HG02763 (cell line): ENCODE measurements around the gene SARNP.

Experiments used
- ATAC-seq: cut with Tn5 transposase; IDR thresholded peaks from one replicate; pipeline ENCODE4 v1.9.1; 2021; ENCODE audit warnings: mild to moderate bottlenecking, moderate library complexity; ENCODE audit not compliant: unreplicated experiment

SARNP gene

GRCh38 chr12:55726971-55727370 is 90.6 kb downstream of the SARNP start:
- ATAC-seq = no peak

- ATAC-seq = no peak
Measured at GRCh38 chr12:55725556-55725955, 92.0 kb downstream of the SARNP start.

- ATAC-seq = no peak
Measured at GRCh38 chr12:55724940-55725309, 92.6 kb downstream of the SARNP start.

GRCh38 chr12:55724226-55724939 is 93.1 kb downstream of the SARNP start:
- no peak for ATAC-seq

GRCh38 chr12:55723516-55724225 is 93.9 kb downstream of the SARNP start:
- ATAC-seq = no peak

- no peak for ATAC-seq
Measured at GRCh38 chr12:55722948-55723347, 94.6 kb downstream of the SARNP start.

DNA sequence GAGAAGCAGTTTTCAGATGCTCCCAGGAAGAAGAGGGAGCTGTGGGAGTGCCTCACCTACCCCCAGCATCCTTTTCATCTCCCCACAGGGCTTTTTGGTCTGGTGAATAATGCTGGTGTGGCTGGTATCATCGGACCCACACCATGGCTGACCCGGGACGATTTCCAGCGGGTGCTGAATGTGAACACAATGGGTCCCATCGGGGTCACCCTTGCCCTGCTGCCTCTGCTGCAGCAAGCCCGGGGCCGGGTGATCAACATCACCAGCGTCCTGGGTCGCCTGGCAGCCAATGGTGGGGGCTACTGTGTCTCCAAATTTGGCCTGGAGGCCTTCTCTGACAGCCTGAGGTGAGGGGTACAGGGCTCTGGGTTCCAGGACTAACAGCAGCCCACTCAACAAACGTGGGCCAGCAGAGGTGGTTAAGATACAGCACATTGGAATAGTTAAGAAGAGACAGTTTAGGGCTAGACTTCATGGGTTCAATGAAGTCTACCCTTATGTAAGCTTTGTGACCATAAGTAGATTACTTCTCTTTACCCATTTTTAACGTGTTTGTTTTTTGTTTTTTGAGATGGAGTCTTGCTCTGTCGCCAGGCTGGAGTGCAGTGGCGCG is 95.8 kb downstream of the SARNP start:
- no peak for ATAC-seq

DNA sequence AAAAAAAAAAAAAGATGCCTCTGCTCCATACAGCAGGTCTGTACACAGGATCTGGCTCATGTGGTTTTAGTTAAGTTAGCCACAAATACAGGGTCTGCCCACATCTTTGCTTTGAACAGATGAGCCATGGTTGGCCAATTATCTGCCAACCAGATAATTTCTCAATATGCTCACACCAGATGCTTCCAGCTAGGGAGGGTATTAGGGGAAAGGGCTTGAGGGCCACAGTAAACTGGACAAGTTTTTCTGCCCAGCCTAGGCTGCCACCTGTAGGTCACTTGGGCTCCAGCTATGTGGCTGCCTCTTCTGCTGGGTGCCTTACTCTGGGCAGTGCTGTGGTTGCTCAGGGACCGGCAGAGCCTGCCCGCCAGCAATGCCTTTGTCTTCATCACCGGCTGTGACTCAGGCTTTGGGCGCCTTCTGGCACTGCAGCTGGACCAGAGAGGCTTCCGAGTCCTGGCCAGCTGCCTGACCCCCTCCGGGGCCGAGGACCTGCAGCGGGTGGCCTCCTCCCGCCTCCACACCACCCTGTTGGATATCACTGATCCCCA is 96.6 kb downstream of the SARNP start:
- ATAC-seq = no peak

- no peak for ATAC-seq
Measured at GRCh38 chr12:55720071-55720564, 97.4 kb downstream of the SARNP start, which contains the start of gene RDH5. Gene RDH5, plus strand, starts transcription at chr12:55720393. Its CDS starts 792 bp downstream, at chr12:55721185.

DNA sequence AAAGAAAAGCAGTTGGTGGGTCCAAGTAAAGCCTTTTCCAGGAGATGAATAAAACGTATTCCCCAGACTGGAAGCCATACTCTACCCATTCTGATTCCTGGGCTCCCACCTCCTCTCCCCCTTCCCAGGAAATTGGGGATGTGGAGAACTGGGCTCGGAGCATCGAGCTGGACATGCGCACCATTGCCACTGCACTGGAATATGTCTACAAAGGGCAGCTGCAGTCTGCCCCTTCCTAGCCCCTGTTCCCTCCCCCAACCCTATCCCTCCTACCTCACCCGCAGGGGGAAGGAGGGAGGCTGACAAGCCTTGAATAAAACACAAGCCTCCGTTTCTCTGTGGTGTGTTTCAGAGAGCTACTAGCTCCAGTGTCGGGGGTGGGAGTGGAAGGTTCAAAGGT is 98.2 kb downstream of the SARNP start:
- no peak for ATAC-seq

GRCh38 chr12:55718624-55719275 is 98.8 kb downstream of the SARNP start:
- no peak for ATAC-seq

DNA sequence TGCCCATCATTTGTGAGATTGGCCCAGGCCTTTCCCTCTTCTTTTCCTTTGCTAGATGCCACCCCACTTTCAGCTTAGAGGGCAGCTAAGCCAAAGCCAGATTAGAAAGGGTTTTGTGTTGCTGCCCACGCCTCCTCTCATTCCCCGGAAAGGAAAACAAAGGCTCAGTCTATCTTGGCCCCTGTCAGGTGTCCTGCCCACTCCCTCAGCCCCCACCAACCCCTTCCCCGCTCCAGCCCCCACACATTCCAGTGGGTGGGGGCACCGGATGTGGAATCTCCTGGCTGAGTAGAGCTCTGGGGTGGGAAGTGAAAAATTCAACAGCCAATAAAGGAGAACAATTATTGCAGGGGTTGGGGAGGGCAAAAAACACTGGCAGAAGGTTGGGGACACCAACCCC is 99.5 kb downstream of the SARNP start:
- no peak for ATAC-seq

DNA sequence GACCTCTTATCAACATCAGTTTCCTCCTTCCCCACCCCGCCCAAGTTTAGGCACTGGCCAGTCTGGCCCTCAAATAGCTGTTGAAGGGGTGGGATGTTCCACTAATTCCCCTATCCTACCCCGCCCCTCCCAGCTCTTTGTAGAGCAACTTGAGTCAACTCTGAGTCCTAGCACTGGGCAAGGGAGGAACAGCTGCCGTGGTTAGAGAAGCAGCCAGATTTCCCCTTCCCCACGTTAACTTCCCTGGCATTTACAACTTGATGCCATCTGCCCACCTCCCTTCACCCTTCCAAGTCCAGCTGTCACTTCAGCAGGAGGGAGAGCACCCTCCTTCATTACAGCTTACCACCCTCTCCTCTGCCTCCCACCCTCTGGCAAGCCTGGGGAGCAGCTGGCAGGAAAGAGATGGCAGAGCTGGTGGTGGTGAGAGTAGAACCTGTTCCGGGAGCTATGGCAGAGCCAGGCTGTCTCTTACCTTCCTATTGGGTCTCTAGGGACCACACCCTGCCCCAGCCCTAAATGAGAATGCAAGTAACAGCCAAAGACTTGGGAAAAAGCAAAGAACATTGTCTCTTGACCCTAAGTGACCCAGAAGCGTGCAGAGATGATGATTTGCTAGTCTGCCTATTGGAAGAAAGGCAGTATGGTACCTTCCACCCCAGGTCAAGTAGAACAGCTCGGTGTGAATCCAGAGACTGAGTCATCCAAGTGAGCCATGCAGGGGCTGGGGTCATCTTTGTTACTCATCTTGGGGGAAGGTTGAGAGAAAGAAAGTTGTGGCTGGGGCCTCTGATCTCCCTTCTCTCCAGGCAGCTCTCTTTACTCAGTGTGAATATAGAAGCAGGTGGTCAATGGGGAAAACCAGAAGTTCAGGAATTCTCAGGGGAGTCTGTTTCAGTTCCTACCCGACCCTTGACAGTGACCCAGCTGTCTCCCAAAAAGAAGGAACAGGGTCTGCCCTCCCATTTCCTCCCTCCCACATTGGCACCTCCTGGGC is 100.2 kb downstream of the SARNP start:
- no peak for ATAC-seq

- no peak for ATAC-seq
Measured at GRCh38 chr12:55716582-55716957, 101.0 kb downstream of the SARNP start.

DNA sequence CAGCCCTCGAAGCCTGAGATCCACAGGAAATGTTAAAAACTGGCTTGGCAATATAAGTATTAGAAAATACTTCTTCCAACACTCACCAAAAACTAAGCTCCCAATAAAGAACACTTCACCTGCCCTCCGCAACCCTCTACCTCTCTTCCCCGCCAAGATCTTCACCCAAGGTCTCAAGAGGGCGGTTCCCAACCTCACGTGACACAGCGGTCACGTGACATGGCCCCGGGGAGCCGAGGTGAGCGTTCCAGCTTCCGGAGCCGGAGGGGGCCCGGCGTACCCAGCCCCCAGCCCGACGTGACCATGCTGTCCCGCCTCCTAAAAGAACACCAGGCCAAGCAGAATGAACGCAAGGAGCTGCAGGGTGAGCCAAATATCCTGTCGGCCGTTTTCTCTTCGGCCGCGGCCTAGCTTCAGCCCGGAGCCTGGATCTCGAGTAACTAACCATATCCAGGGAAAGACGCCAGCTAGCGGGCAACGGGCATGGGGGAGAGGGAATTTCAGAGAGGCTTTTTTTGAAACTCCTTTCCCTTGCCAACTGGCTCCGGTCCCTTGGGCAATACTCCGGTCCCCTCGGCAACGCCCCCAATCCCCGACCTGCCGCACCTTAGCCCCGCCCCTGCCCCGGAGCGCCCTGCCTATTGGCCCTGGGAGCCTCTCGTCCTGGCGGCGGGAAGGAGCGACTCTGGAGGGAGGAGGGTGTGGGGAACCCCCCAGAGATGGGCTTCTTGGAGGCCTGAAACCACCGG is 101.5 kb downstream of the SARNP start, which contains the start of gene BLOC1S1:
TSS of gene BLOC1S1 (plus strand) at position 214 of the 749 bp plus-strand sequence. CDS start at position 220, 6 bp downstream.
- peak; percentile 91 for ATAC-seq

- no peak for ATAC-seq
Measured at GRCh38 chr12:55715169-55715764, 102.3 kb downstream of the SARNP start.

DNA sequence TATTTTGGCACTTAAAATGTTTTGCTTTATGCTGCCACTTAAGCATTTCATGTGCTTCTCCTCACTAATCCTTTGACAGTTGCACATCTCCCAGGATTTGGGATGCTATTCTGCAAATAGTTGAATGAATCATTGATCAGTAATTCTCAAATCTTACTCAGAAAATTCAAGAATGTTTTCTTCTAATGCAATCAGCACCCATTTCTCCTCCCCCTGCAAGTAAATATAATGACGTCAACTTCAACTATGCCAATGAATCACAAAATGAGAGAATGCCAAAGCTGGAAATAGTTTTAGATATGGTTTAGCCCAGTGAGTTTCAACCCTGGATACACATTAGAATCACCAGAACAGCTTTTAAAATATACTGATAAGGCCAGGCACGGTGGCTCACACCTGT is 103.8 kb downstream of the SARNP start:
- ATAC-seq = no peak

- ATAC-seq = no peak
Measured at GRCh38 chr12:55712700-55713415, 104.7 kb downstream of the SARNP start.
